H1 (cell line): ENCODE data around the gene CPD. TPM values are rescaled to one million over a fixed set of nuclear protein-coding genes. Genes with fewer than 3 reads are reported as not detected.

Experiments used
- ASH2L ChIP-seq: fragments of 200-600, 300-600 bp; sonication (generic); IDR thresholded peaks from one replicate; pipeline ENCODE4 v1.7.1; 2017; ENCODE audit warnings: low read length
- BCL11A ChIP-seq, 2 experiments: IDR thresholded peaks; one replicate each; pipeline ENCODE4 v1.6.1; 2011; ENCODE audit warnings: low read depth in 2 of 2, low read length in 2 of 2, mild to moderate bottlenecking in 2 of 2
- CHD1 ChIP-seq: IDR thresholded peaks from 2 replicates; pipeline ENCODE4 v1.6.1; 2012; ENCODE audit warnings: low read depth, low read length, improper control_type of control experiment
- HDAC6 ChIP-seq: IDR thresholded peaks from one replicate; pipeline ENCODE4 v1.7.1; 2012; ENCODE audit warnings: low read depth, mild to moderate bottlenecking, inconsistent platforms, low read length, moderate library complexity
- JUN ChIP-seq: IDR thresholded peaks from 2 replicates; pipeline ENCODE4 v1.6.1; 2011; ENCODE audit warnings: low read depth, mild to moderate bottlenecking, improper control_type of control experiment, low read length
- JUND ChIP-seq: IDR thresholded peaks from 2 replicates; pipeline ENCODE4 v1.6.1; 2011; ENCODE audit warnings: mild to moderate bottlenecking, improper control_type of control experiment, low read length
- KDM4A ChIP-seq: IDR thresholded peaks from one replicate; pipeline ENCODE4 v1.7.1; 2012; ENCODE audit warnings: low read depth, mild to moderate bottlenecking, moderate library complexity, low read length, inconsistent platforms; ENCODE audit not compliant: severe bottlenecking
- RFX5 ChIP-seq: IDR thresholded peaks from 2 replicates; pipeline ENCODE4 v1.6.1; 2011; ENCODE audit warnings: low read depth, low read length, improper control_type of control experiment, borderline replicate concordance
- RXRA ChIP-seq: IDR thresholded peaks from 2 replicates; pipeline ENCODE4 v1.6.1; 2011; ENCODE audit warnings: low read depth, mild to moderate bottlenecking, low read length, moderate library complexity; ENCODE audit not compliant: insufficient read depth
- SIX5 ChIP-seq: IDR thresholded peaks from 2 replicates; pipeline ENCODE4 v1.6.1; 2011; ENCODE audit warnings: mild to moderate bottlenecking, low read depth, low read length
- SUZ12 ChIP-seq: fragments of 200-600 bp; sonication (generic); IDR thresholded peaks from 2 replicates; pipeline ENCODE4 v1.6.1; 2012; ENCODE audit warnings: mild to moderate bottlenecking, inconsistent platforms, low read length, moderate library complexity, mixed read lengths
- ZNF274 ChIP-seq: IDR thresholded peaks from 2 replicates; pipeline ENCODE4 v1.7.0; 2012; ENCODE audit warnings: low read length, borderline replicate concordance; ENCODE audit errors: extremely low read depth
- polyA plus RNA-seq, 7 experiments: library from polyadenylated mRNA; depleted of rRNA in 3 of 7; stranded (reverse) in 5 of 7; unstranded in 2 of 7; fragments of >200 nt in 5 of 7; fragments of 200-250 nt in 2 of 7; gene quantifications; 1 replicate in 5 of 7; 2 replicates in 1 of 7; 4 replicates in 1 of 7; pipeline versions ENCODE4 v1.2.1 to v1.2.3, GENCODE V29; 2011 to 2013; ENCODE audit warnings: missing spikeins in 2 of 7, mixed read lengths in 2 of 7
- total RNA-seq: library from RNA; stranded (reverse); fragmentation: NEBNext Ultra II Directional; extraction: Animal tissue kit (Norgen Biotek cat#: 25700); gene quantifications from 2 replicates; pipeline ENCODE4 v1.2.1, GENCODE V29; 2021
- TF ChIP-seq, protein P1 (sequence below): fragments of 300-600 bp; sonication (generic); IDR thresholded peaks from 2 replicates; pipeline ENCODE4 v1.7.1; 2012; ENCODE audit warnings: low read length, moderate library complexity, mild to moderate bottlenecking, inconsistent platforms; ENCODE audit not compliant: insufficient replicate concordance

Gene CPD
- total and polyA plus RNA-seq, 2 of the 8 experiments (the other 6 are each of a cell fraction or from before 2014, with no cell fraction given) = 8.6 to 46.2 TPM

DNA sequence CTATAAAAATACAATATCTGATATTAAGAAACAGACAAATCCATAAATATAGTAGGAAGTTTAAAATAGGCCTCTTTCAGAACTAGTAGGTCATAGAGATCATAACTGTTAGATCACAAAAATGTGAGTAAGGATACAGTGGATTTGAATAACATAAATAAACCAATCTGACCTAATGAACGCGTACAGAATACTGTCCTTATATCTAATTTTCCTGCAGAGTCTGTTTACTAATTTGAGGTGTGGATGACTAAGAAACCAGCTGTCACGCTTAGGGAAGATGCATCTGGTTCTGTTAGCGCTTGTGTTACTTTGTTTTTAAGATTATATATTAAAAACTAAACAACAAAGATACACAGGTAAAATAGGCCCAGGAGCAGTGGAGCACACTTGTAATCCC is 14.8 kb downstream of the CPD start (continued):
- TF ChIP-seq, protein P1, sequence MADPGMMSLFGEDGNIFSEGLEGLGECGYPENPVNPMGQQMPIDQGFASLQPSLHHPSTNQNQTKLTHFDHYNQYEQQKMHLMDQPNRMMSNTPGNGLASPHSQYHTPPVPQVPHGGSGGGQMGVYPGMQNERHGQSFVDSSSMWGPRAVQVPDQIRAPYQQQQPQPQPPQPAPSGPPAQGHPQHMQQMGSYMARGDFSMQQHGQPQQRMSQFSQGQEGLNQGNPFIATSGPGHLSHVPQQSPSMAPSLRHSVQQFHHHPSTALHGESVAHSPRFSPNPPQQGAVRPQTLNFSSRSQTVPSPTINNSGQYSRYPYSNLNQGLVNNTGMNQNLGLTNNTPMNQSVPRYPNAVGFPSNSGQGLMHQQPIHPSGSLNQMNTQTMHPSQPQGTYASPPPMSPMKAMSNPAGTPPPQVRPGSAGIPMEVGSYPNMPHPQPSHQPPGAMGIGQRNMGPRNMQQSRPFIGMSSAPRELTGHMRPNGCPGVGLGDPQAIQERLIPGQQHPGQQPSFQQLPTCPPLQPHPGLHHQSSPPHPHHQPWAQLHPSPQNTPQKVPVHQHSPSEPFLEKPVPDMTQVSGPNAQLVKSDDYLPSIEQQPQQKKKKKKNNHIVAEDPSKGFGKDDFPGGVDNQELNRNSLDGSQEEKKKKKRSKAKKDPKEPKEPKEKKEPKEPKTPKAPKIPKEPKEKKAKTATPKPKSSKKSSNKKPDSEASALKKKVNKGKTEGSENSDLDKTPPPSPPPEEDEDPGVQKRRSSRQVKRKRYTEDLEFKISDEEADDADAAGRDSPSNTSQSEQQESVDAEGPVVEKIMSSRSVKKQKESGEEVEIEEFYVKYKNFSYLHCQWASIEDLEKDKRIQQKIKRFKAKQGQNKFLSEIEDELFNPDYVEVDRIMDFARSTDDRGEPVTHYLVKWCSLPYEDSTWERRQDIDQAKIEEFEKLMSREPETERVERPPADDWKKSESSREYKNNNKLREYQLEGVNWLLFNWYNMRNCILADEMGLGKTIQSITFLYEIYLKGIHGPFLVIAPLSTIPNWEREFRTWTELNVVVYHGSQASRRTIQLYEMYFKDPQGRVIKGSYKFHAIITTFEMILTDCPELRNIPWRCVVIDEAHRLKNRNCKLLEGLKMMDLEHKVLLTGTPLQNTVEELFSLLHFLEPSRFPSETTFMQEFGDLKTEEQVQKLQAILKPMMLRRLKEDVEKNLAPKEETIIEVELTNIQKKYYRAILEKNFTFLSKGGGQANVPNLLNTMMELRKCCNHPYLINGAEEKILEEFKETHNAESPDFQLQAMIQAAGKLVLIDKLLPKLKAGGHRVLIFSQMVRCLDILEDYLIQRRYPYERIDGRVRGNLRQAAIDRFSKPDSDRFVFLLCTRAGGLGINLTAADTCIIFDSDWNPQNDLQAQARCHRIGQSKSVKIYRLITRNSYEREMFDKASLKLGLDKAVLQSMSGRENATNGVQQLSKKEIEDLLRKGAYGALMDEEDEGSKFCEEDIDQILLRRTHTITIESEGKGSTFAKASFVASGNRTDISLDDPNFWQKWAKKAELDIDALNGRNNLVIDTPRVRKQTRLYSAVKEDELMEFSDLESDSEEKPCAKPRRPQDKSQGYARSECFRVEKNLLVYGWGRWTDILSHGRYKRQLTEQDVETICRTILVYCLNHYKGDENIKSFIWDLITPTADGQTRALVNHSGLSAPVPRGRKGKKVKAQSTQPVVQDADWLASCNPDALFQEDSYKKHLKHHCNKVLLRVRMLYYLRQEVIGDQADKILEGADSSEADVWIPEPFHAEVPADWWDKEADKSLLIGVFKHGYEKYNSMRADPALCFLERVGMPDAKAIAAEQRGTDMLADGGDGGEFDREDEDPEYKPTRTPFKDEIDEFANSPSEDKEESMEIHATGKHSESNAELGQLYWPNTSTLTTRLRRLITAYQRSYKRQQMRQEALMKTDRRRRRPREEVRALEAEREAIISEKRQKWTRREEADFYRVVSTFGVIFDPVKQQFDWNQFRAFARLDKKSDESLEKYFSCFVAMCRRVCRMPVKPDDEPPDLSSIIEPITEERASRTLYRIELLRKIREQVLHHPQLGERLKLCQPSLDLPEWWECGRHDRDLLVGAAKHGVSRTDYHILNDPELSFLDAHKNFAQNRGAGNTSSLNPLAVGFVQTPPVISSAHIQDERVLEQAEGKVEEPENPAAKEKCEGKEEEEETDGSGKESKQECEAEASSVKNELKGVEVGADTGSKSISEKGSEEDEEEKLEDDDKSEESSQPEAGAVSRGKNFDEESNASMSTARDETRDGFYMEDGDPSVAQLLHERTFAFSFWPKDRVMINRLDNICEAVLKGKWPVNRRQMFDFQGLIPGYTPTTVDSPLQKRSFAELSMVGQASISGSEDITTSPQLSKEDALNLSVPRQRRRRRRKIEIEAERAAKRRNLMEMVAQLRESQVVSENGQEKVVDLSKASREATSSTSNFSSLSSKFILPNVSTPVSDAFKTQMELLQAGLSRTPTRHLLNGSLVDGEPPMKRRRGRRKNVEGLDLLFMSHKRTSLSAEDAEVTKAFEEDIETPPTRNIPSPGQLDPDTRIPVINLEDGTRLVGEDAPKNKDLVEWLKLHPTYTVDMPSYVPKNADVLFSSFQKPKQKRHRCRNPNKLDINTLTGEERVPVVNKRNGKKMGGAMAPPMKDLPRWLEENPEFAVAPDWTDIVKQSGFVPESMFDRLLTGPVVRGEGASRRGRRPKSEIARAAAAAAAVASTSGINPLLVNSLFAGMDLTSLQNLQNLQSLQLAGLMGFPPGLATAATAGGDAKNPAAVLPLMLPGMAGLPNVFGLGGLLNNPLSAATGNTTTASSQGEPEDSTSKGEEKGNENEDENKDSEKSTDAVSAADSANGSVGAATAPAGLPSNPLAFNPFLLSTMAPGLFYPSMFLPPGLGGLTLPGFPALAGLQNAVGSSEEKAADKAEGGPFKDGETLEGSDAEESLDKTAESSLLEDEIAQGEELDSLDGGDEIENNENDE = no peak
- TF ChIP-seq BCL11A (IDR thresholded peaks at IDR 0.05; ENCODE audit: low read depth in 2 of 2, low read length in 2 of 2) (no peak), CHD1 (no peak), HDAC6 (no peak), ASH2L (no peak), JUN (no peak), RFX5 (no peak), ZNF274 (no peak), SUZ12 (no peak), RXRA (no peak), KDM4A (no peak), JUND (no peak), SIX5 (no peak)
